Measurements from ENCODE around the gene ADIRF.
"Not testable (repeated sequence)": the region's sequence is repeated elsewhere in the genome, so short reads cannot be mapped to it uniquely, and the experiment has no call there.

- TF ChIP-seq TCF7 (CRISPR knock-in tag; IDR thresholded peaks at IDR 0.05; ENCODE audit: low read depth); CTCF (IDR thresholded peaks at IDR 0.05); ZMAT4 (CRISPR knock-in tag; IDR thresholded peaks at IDR 0.05); ZBTB43 (CRISPR knock-in tag; IDR thresholded peaks at IDR 0.05); STAT6 (CRISPR knock-in tag; conservative IDR thresholded peaks at IDR 0.05; ENCODE audit: low read depth); FOXJ3 (CRISPR knock-in tag; IDR thresholded peaks at IDR 0.05; ENCODE audit: borderline replicate concordance); USF2 (CRISPR knock-in tag; IDR thresholded peaks at IDR 0.05): not testable (repeated sequence)
These were observed 40.0 kb downstream of the ADIRF start for GRCh38 chr10:87008303-87008702.

Data from WTC11 (cell line).